Neuronal stem cell (in vitro differentiated cells): Measurements from ENCODE around the gene RAMP3.

Source experiments
- DNase-seq: peaks from one replicate; pipeline ENCODE4 v3.0.0-alpha.2; 2013; ENCODE audit warnings: low spot score
- H2AFZ ChIP-seq: one replicate; pipeline ENCODE4 v1.6.1; 2013; ENCODE audit warnings: mild to moderate bottlenecking, low read length, inconsistent platforms
- H2AK5ac ChIP-seq: 2 replicates; pipeline ENCODE4 v1.6.1; 2013; ENCODE audit warnings: low read depth, mild to moderate bottlenecking, inconsistent platforms, low read length, moderate library complexity, mixed read lengths
- H2BK120ac ChIP-seq: 2 replicates; pipeline ENCODE4 v1.6.1; 2013; ENCODE audit warnings: low read depth, mild to moderate bottlenecking, inconsistent platforms, low read length, moderate library complexity, mixed read lengths
- H2BK12ac ChIP-seq: one replicate; pipeline ENCODE4 v1.6.1; 2013; ENCODE audit warnings: low read length, inconsistent platforms
- H2BK15ac ChIP-seq: 2 replicates; pipeline ENCODE4 v1.6.1; 2013; ENCODE audit warnings: mild to moderate bottlenecking, low read length, inconsistent platforms, mixed read lengths
- H2BK5ac ChIP-seq: one replicate; pipeline ENCODE4 v1.6.1; 2013; ENCODE audit warnings: inconsistent platforms, mild to moderate bottlenecking, low read length, moderate library complexity
- H3K14ac ChIP-seq: one replicate; pipeline ENCODE4 v1.6.1; 2013; ENCODE audit warnings: low read length, inconsistent platforms
- H3K18ac ChIP-seq: 2 replicates; pipeline ENCODE4 v1.6.1; 2013; ENCODE audit warnings: low read length, inconsistent platforms
- H3K23ac ChIP-seq: 2 replicates; pipeline ENCODE4 v1.6.1; 2013; ENCODE audit warnings: low read depth, mild to moderate bottlenecking, mixed read lengths, low read length, inconsistent platforms; ENCODE audit not compliant: poor library complexity
- H3K27ac ChIP-seq: replicated peaks from 3 replicates; pipeline ENCODE4 v1.5.1; 2013; ENCODE audit warnings: low read length, inconsistent platforms
- H3K27me3 ChIP-seq, 3 experiments: 2 replicates each; pipeline ENCODE4 v1.6.1; 2013; ENCODE audit warnings: low read length in 3 of 3, mild to moderate bottlenecking in 2 of 3, inconsistent platforms in 1 of 3, low read depth in 1 of 3, mixed read lengths in 1 of 3, moderate library complexity in 1 of 3; ENCODE audit not compliant: control insufficient read depth in 3 of 3, insufficient read depth in 3 of 3
- H3K36me3 ChIP-seq, 2 donors: replicated peaks in 1 of 2; 2 replicates each; pipeline ENCODE4 v1.6.1; 2013; ENCODE audit warnings: low read length in 2 of 2; ENCODE audit not compliant: control insufficient read depth in 2 of 2, insufficient read depth in 2 of 2
- H3K4ac ChIP-seq: 2 replicates; pipeline ENCODE4 v1.6.1; 2013; ENCODE audit warnings: inconsistent platforms, mild to moderate bottlenecking, low read length, moderate library complexity
- H3K4me1 ChIP-seq, 2 donors: 1 replicate in 1 of 2; 2 replicates in 1 of 2; pipeline ENCODE4 v1.6.1; 2013; ENCODE audit warnings: low read length in 2 of 2, low read depth in 1 of 2; ENCODE audit not compliant: control insufficient read depth in 2 of 2, insufficient read depth in 1 of 2
- H3K4me2 ChIP-seq: one replicate; pipeline ENCODE4 v1.6.1; 2013; ENCODE audit warnings: mild to moderate bottlenecking, low read length, inconsistent platforms; ENCODE audit not compliant: insufficient read depth, poor library complexity, severe bottlenecking
- H3K4me3 ChIP-seq, 2 donors: 2 replicates each; pipeline ENCODE4 v1.5.1; 2013; ENCODE audit warnings: low read length in 2 of 2, mild to moderate bottlenecking in 2 of 2, inconsistent platforms in 1 of 2, moderate library complexity in 1 of 2
- H3K79me1 ChIP-seq: one replicate; pipeline ENCODE4 v1.6.1; 2013; ENCODE audit warnings: low read depth, mild to moderate bottlenecking, inconsistent platforms, low read length, moderate library complexity
- H3K9ac ChIP-seq: one replicate; pipeline ENCODE4 v1.6.1; 2013; ENCODE audit warnings: mild to moderate bottlenecking, low read depth, low read length, inconsistent platforms; ENCODE audit not compliant: poor library complexity
- H3K9me3 ChIP-seq, 2 donors: replicated peaks in 1 of 2; 2 replicates each; pipeline versions ENCODE3 to v1.6.1; 2013; ENCODE audit warnings: low read length in 2 of 2, mild to moderate bottlenecking in 2 of 2, inconsistent platforms in 1 of 2, low read depth in 1 of 2, mixed read lengths in 1 of 2, moderate library complexity in 1 of 2; ENCODE audit not compliant: control insufficient read depth in 2 of 2, insufficient read depth in 1 of 2
- H4K8ac ChIP-seq: one replicate; pipeline ENCODE4 v1.6.1; 2013; ENCODE audit warnings: low read depth, mild to moderate bottlenecking, inconsistent platforms, low read length, moderate library complexity
- H4K91ac ChIP-seq: one replicate; pipeline ENCODE4 v1.6.1; 2013; ENCODE audit warnings: low read length, low read depth, mild to moderate bottlenecking, inconsistent platforms; ENCODE audit not compliant: poor library complexity
- WGBS, 2 donors: extraction: QIAGEN DNeasy Blood & Tissue Kit; methylation state at CpG; one replicate each; pipeline ENCODE4 v1.1.7; 2013; ENCODE audit warnings: missing lambda C conversion rate in 2 of 2, mixed read lengths in 1 of 2; ENCODE audit not compliant: insufficient read length in 2 of 2, insufficient replicate concordance in 1 of 2; ENCODE audit errors: extremely low coverage in 2 of 2; 5-methylcytosine and 5-hydroxymethylcytosine counted together

RAMP3 gene

DNA sequence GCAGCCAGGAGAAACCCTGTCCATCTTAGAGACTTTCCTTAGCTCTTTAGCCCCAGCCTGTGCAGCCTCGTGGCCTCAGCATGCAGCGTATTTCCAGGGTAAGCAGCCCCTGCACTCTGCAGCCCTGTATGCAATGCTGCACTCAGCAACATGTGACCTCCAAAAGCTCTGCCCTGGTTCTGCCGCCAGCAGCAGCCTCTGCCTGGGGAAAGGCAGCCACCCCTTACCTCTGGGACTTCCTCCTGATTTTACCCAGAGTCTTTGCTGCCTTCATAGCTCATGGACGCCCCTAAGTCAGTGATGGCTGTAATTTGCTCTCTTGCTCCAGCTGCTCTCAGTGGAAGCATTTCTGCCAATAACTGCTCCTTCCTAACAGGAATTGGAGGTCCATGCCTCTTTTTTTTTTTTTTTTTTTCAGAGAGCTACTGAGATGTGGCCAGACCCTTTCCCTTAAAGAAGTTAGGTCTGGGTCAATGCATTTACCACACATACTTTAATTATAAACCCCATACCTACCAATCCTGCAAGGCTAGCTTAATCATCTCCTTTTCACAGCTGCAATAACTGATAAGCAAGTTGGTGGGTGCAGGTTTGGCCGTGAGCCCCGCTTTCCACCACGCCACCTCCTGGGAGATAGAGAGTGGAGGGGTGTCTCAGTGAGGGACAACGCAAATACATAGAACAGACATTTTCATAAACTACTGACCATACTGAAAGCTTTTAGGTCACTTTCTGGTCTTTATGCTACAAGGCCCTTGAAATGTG, 71.7 kb downstream of the RAMP3 start:
- Histone ChIP-seq H3K14ac (no peak overlapping the region), H2BK5ac (no peak overlapping the region), H3K4me3 (no peak overlapping the region), H3K27me3 (peaks cover 0 to 25% (median 0%) of the 10 kb centered on the region in 3 experiments), H2AFZ (no peak overlapping the region), H2BK120ac (no peak overlapping the region), H3K23ac (peak overlapping the region; percentile 22), H3K4me2 (no peak overlapping the region), H4K8ac (no peak overlapping the region), H2AK5ac (no peak overlapping the region), H3K18ac (peak overlapping the region; percentile 29), H3K4ac (no peak overlapping the region), H3K36me3 (no peaks in the 10 kb centered on the region), H2BK12ac (no peak overlapping the region), H4K91ac (no peak overlapping the region), H2BK15ac (no peak overlapping the region), H3K79me1 (peaks cover 2% of the 10 kb centered on the region), H3K9me3 (peaks cover 0 to 2% of the 10 kb centered on the region in 2 donors), H3K27ac (no peak overlapping the region), H3K9ac (no peak overlapping the region), H3K4me1 (peaks cover 0 to 1% of the 10 kb centered on the region in 2 donors)
- no peak for DNase-seq
- WGBS, 2 donors = no CpG with 5 or more reads among the region's 8 CpGs

- Histone ChIP-seq H3K27ac (no peak overlapping the region), H3K27me3 (peaks cover 0 to 25% (median 0%) of the 10 kb centered on the region in 3 experiments), H2AK5ac (no peak overlapping the region), H3K4ac (no peak overlapping the region), H2BK15ac (no peak overlapping the region), H3K4me1 (peaks cover 0 to 1% of the 10 kb centered on the region in 2 donors), H2BK5ac (no peak overlapping the region), H3K36me3 (no peaks in the 10 kb centered on the region), H3K4me3 (no peak overlapping the region), H3K9me3 (peaks cover 0 to 2% of the 10 kb centered on the region in 2 donors), H3K79me1 (no peaks in the 10 kb centered on the region), H2AFZ (no peak overlapping the region), H3K9ac (no peak overlapping the region), H4K91ac (no peak overlapping the region), H3K18ac (no peak overlapping the region), H3K4me2 (no peak overlapping the region), H2BK120ac (no peak overlapping the region), H2BK12ac (no peak overlapping the region), H3K14ac (no peak overlapping the region), H4K8ac (no peak overlapping the region), H3K23ac (no peak overlapping the region)
- no peak for DNase-seq
- WGBS, 2 donors = no CpG with 5 or more reads among the region's 6 CpGs
Measured at GRCh38 chr7:45230083-45230482, 72.5 kb downstream of the RAMP3 start.

DNA sequence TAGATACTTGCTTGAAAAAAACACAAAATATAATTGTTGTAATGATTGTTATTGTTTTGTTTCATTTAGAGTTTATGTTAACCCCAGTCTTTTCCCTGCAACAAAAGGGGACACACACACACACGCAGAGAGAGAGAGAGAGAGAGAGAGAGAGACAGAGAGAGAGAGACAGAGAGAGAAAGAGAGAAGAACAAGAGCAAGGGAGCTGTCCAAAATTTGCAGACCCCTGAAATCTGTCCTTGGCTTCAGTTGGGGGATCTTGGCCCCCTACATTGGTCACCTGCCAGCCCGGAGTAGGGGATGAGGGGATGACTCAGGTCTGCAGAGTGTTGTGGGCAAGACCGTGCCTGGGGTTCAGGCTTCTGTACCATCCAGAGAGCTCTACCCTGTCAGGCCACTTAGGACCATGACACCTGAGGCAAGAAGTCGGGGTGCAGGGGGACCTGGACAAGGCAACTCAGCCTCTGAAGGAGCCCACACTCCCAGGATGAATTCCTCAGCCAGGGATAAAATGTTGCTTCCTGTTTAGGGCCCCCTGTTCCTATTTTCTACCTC, 73.1 kb downstream of the RAMP3 start:
- H3K4me2 ChIP-seq = no peak overlapping the region
- no peak overlapping the region for H2BK15ac ChIP-seq
- H4K8ac ChIP-seq = peak overlapping the region; percentile 1
- no peak for DNase-seq
- H3K4me3 ChIP-seq = no peak overlapping the region
- H3K27ac ChIP-seq = no peak overlapping the region
- H2AFZ ChIP-seq = no peak overlapping the region
- H2BK120ac ChIP-seq = no peak overlapping the region
- H3K9ac ChIP-seq = no peak overlapping the region
- no peak overlapping the region for H3K4ac ChIP-seq
- peaks cover 0 to 1% of the 10 kb centered on the region in 2 donors for H3K4me1 ChIP-seq
- H3K9me3 ChIP-seq = peaks cover 0 to 2% of the 10 kb centered on the region in 2 donors
- WGBS, 2 donors = no CpG with 5 or more reads among the region's 4 CpGs
- H3K36me3 ChIP-seq = no peaks in the 10 kb centered on the region
- H3K18ac ChIP-seq = no peak overlapping the region
- H3K23ac ChIP-seq = no peak overlapping the region
- no peak overlapping the region for H2AK5ac ChIP-seq
- no peak overlapping the region for H4K91ac ChIP-seq
- H3K79me1 ChIP-seq = no peaks in the 10 kb centered on the region
- no peak overlapping the region for H2BK5ac ChIP-seq
- H3K27me3 ChIP-seq = peaks cover 0 to 25% (median 0%) of the 10 kb centered on the region in 3 experiments
- no peak overlapping the region for H2BK12ac ChIP-seq
- H3K14ac ChIP-seq = no peak overlapping the region

DNA sequence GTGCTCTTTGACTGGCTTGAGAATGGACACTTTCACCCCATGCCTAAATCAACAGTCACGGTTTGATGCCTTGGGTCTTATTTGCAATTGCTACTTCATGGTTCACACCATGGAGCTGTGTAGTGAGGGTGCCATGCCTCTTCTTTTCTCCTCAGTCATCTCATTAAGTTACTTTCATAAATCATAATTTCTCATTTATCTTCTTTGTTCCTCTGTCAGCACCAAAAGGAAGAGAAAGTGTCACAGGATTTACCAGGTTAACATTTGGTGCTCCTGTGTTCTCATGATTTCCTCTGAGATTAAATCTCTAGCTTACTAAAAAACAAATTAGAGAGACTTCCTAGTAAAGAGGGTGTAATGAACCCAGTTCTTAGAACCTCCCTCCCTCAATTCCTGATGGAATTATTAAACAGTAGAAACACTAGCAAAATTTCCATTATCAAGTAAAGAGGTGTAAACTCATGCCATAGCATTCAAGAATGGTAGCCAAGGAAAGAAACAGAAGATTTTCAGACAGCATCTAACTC, 75.7 kb downstream of the RAMP3 start:
- DNase-seq = no peak
- Histone ChIP-seq H3K23ac (no peak overlapping the region), H3K9ac (no peak overlapping the region), H3K27me3 (peaks cover 0 to 22% (median 0%) of the 10 kb centered on the region in 3 experiments), H3K27ac (no peak overlapping the region), H3K4me2 (no peak overlapping the region), H3K4ac (no peak overlapping the region), H2BK5ac (no peak overlapping the region), H4K91ac (no peak overlapping the region), H2BK12ac (no peak overlapping the region), H2AK5ac (no peak overlapping the region), H3K14ac (no peak overlapping the region), H3K4me1 (peaks cover 0 to 1% of the 10 kb centered on the region in 2 donors), H3K79me1 (no peaks in the 10 kb centered on the region), H2AFZ (no peak overlapping the region), H2BK15ac (no peak overlapping the region), H3K18ac (no peak overlapping the region), H2BK120ac (no peak overlapping the region), H3K4me3 (no peak overlapping the region), H4K8ac (no peak overlapping the region), H3K36me3 (no peaks in the 10 kb centered on the region), H3K9me3 (no peaks in the 10 kb centered on the region)
- WGBS, 2 donors = no CpG with 5 or more reads among the region's 1 CpG
